ENCODE measurements around the gene MILR1.

MILR1 gene

DNA sequence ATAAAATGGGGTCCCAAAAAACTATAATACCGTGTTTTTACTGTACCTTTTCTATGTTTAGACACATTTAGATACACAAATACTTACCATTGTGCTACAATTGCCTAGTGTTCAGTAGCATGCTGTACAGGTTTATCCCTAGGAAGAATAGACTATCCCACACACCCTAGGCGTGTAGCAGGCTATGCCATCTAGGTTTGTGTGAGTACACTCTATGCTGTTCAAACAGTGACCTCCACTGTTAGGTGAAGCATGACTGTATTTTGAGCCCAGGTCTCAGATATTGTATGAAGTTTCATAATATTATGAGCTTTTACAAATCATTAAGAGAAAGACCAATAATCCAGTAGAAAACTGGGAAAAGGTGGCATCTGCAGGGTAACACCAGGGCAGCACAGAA lies 23.6 kb downstream of the MILR1 start:
- TF ChIP-seq, protein P1, sequence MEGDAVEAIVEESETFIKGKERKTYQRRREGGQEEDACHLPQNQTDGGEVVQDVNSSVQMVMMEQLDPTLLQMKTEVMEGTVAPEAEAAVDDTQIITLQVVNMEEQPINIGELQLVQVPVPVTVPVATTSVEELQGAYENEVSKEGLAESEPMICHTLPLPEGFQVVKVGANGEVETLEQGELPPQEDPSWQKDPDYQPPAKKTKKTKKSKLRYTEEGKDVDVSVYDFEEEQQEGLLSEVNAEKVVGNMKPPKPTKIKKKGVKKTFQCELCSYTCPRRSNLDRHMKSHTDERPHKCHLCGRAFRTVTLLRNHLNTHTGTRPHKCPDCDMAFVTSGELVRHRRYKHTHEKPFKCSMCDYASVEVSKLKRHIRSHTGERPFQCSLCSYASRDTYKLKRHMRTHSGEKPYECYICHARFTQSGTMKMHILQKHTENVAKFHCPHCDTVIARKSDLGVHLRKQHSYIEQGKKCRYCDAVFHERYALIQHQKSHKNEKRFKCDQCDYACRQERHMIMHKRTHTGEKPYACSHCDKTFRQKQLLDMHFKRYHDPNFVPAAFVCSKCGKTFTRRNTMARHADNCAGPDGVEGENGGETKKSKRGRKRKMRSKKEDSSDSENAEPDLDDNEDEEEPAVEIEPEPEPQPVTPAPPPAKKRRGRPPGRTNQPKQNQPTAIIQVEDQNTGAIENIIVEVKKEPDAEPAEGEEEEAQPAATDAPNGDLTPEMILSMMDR (IDR thresholded peaks at IDR 0.05; ENCODE audit: low read depth, low read length, missing control alignments) = no peak
- DNase-seq (ENCODE audit: extremely low read depth, low read depth) = no peak
- H3K4me3 ChIP-seq (replicated peaks; ENCODE audit: low read depth, low read length) = no peak overlapping the region

DNA sequence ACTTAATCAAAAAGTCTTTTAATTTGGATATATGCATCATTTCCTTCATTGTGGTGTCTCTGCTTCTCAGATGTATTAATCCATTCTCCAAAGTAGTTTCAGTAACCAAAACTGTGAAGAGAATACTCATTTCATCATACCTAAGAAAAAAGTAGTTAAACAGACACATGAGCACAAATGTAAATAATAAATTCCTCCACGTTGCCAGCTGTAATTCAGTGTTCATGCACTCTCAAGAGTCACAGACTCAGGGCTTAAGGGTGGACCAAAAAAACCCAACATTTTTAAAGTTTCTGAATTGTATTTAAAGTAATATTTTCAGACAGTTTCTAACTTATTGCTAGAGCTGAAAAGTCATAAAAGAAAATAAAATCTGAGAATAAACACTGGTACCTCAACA lies 28.9 kb downstream of the MILR1 start:
- TF ChIP-seq, protein P1 (IDR thresholded peaks at IDR 0.05; ENCODE audit: low read depth, low read length, missing control alignments) = no peak
- no peak for DNase-seq (ENCODE audit: extremely low read depth, low read depth)
- H3K4me3 ChIP-seq (replicated peaks; ENCODE audit: low read depth, low read length) = no peak overlapping the region

DNA sequence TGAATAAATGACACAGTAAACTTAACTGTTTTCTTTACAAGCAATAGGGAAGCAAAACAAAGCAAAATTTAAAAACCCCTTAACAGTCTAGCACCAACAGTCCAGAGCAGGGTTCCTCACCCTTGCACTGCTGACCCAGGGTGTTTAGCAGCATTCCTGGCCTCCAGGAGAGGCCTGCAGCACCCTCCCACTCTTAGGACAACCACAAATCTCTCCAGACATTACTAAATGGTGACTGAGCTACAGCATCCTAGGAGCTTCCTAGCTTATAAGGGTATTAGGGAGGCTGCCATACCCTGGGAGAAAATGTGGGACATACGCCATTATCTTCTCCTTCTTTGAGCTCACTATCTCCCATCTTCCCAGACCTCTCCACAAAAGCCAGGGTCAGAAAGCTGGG lies 32.0 kb downstream of the MILR1 start:
- no peak overlapping the region for H3K4me3 ChIP-seq (replicated peaks; ENCODE audit: low read depth, low read length)
- TF ChIP-seq, protein P1 (IDR thresholded peaks at IDR 0.05; ENCODE audit: low read depth, low read length, missing control alignments) = no peak
- DNase-seq (ENCODE audit: extremely low read depth, low read depth) = no peak

DNA sequence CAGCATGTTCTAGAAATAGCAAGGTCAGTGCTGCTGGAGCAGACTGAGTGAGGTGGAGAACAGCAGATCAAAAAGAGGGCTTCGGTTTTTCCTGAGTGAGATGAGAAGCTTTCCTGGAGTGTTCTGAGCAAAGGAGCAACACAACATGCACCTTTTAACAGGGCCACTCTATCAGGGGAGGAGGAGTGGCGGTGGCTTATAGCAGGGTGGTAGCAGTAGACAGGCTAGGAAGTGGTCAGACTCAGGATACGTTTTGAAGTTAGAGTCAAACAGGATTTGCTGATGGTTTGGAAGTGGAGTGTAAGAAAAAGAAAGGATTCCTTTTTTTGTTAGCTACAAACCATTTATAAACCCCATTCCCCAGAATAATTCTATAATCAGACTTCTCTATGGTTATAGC lies 35.5 kb downstream of the MILR1 start:
- TF ChIP-seq, protein P1 (IDR thresholded peaks at IDR 0.05; ENCODE audit: low read depth, low read length, missing control alignments) = no peak
- no peak for DNase-seq (ENCODE audit: extremely low read depth, low read depth)

DNA sequence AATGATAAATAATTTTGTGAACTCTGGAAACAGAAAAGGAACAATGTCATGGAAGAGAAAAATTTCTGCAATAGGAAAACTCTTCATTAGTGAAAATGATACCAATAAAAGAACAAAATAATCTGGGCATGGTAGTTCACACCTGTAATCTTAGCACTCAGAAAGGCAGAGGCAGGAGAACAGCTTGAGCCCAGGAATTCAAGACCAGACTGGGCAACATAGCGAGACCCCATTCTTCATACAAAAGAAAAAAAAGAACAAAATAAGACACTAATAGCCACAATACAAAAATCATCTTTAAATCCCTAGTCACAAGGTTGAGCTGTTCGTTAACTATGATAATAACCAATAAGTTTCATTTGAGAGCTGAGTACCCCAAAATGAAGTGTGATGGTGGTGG lies 39.4 kb downstream of the MILR1 start:
- TF ChIP-seq, protein P1 (IDR thresholded peaks at IDR 0.05; ENCODE audit: low read depth, low read length, missing control alignments) = no peak

More for the DNA sequence above, 35.5 kb downstream of the MILR1 start:
- H3K4me3 ChIP-seq (replicated peaks; ENCODE audit: low read depth, low read length) = no peak overlapping the region

DNA sequence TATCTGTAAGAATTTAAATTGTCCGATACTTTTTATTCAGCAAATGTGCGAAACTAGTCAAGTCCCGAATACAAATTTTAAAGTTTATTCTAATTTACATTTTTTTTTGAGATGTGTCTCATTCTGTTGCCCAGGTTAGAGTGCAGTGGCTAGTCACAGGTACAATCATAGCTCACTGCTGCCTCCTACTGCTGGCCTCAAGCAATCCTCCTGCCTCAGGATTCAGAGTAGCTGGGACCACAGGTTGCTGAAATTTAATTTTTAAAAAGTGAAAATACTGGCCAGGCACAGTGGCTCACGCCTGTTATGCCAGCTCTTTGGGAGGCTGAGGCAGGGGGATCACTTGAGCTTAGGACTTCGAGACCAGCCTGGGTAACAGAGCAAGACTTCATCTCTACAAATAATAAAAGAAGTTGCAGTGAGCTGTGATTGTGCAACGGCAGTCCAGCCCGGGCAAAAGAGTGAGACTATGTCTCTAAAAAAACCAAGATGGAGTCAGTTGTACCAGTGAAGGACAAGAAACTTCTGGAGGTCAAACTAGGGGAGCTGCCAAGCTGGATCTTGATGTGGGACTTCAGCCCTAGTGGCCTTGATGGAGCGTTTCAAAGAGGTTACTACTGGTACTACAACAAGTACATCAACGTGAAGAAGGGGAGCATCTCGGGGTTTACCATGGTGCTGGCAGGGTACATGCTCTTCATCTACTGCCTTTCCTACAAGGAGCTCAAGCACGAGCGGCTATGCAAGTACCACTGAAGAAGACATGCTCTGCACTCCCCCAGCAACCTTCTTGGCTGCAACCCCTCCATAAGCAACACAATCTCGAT lies 42.3 kb downstream of the MILR1 start:
- H3K4me3 ChIP-seq (replicated peaks; ENCODE audit: low read depth, low read length) = no peak overlapping the region
- DNase-seq (ENCODE audit: extremely low read depth, low read depth) = no peak
- TF ChIP-seq, protein P1 (IDR thresholded peaks at IDR 0.05; ENCODE audit: low read depth, low read length, missing control alignments) = peak; percentile 70

More for the DNA sequence above, 39.4 kb downstream of the MILR1 start:
- no peak overlapping the region for H3K4me3 ChIP-seq (replicated peaks; ENCODE audit: low read depth, low read length)
- DNase-seq (ENCODE audit: extremely low read depth, low read depth) = no peak

Measured in HFF-Myc (cell line).